Hepatocyte (in vitro differentiated cells): Measurements from ENCODE around the gene IL22RA2. TPM values are rescaled to one million over a fixed set of nuclear protein-coding genes. Genes with fewer than 3 reads are reported as not detected.

Experiments used
- DNase-seq: peaks from one replicate; pipeline ENCODE4 v3.0.0-alpha.2; 2016; ENCODE audit warnings: low spot score
- H2AFZ ChIP-seq: fragments of 200-600 bp; sonication (generic); 2 replicates; pipeline ENCODE4 v1.6.0; 2016; ENCODE audit warnings: antibody characterized with exemption, mild to moderate bottlenecking
- H3K27ac ChIP-seq: fragments of 200-600 bp; sonication (generic); 2 replicates; pipeline ENCODE4 v1.5.1; 2016; ENCODE audit warnings: mild to moderate bottlenecking
- H3K27me3 ChIP-seq: fragments of 200-600 bp; sonication (generic); 2 replicates; pipeline ENCODE4 v1.6.1; 2016
- H3K36me3 ChIP-seq: fragments of 200-600 bp; sonication (generic); replicated peaks from 2 replicates; pipeline ENCODE4 v1.5.1; 2016; ENCODE audit warnings: low read depth; ENCODE audit not compliant: insufficient read depth
- H3K4me1 ChIP-seq: fragments of 200-600 bp; sonication (generic); 2 replicates; pipeline ENCODE4 v1.5.1; 2016; ENCODE audit warnings: mild to moderate bottlenecking, moderate library complexity; ENCODE audit not compliant: insufficient read depth
- H3K4me2 ChIP-seq: fragments of 200-600 bp; sonication (generic); 2 replicates; pipeline ENCODE4 v1.6.0; 2016
- H3K4me3 ChIP-seq: fragments of 200-600 bp; sonication (generic); 2 replicates; pipeline ENCODE4 v1.5.1; 2016; ENCODE audit warnings: mild to moderate bottlenecking
- H3K79me2 ChIP-seq: fragments of 200-600 bp; sonication (generic); 2 replicates; pipeline ENCODE4 v1.6.0; 2017; ENCODE audit warnings: mild to moderate bottlenecking
- H3K9me2 ChIP-seq: fragments of 200-600 bp; sonication (generic); replicated peaks from 2 replicates; pipeline ENCODE4 v1.6.0; 2017; ENCODE audit warnings: mild to moderate bottlenecking; ENCODE audit not compliant: insufficient read depth
- H3K9me3 ChIP-seq: fragments of 200-600 bp; sonication (generic); 2 replicates; pipeline ENCODE4 v1.5.1; 2016; ENCODE audit warnings: low read depth, mild to moderate bottlenecking
- H4K20me1 ChIP-seq: fragments of 200-600 bp; sonication (generic); 2 replicates; pipeline ENCODE4 v1.6.0; 2016; ENCODE audit warnings: mild to moderate bottlenecking; ENCODE audit not compliant: insufficient read depth, poor library complexity, severe bottlenecking
- EZH2 ChIP-seq: fragments of 200-600 bp; sonication (generic); IDR thresholded peaks from 2 replicates; pipeline ENCODE4 v1.6.1; 2016; ENCODE audit warnings: antibody characterized with exemption, mild to moderate bottlenecking, borderline replicate concordance
- EZH2phosphoT487 ChIP-seq: fragments of 200-600 bp; sonication (generic); IDR thresholded peaks from one replicate; pipeline ENCODE4 v1.6.1; 2018; ENCODE audit warnings: antibody characterized with exemption, mild to moderate bottlenecking, low read depth, moderate library complexity; ENCODE audit not compliant: unreplicated experiment, severe bottlenecking
- WGBS: methylation state at CpG from one replicate; pipeline ENCODE4 v1.1.6; 2016; ENCODE audit warnings: low lambda C conversion rate; ENCODE audit errors: missing lambda C conversion rate; 5-methylcytosine and 5-hydroxymethylcytosine counted together
- polyA plus RNA-seq: library from polyadenylated mRNA; unstranded; fragments of >200 nt; fragmentation: Nextera tagmentation; extraction: Ambion mirVana; gene quantifications from 2 replicates; pipeline ENCODE4 v1.2.1, GENCODE V29; 2016
- total RNA-seq: library from RNA; depleted of rRNA; stranded (reverse); fragments of >200 nt; gene quantifications from 2 replicates; pipeline ENCODE4 v1.2.3, GENCODE V29; 2014
- TF ChIP-seq, protein P1 (sequence below): fragments of 200-600 bp; sonication (generic); IDR thresholded peaks from 2 replicates; pipeline ENCODE4 v1.5.1; 2016; ENCODE audit warnings: antibody characterized with exemption, mild to moderate bottlenecking; ENCODE audit not compliant: poor library complexity

Gene IL22RA2
- total and polyA plus RNA-seq, 2 experiments from 2014 or later: not detected

- DNase-seq: no peak
- Histone ChIP-seq H3K9me2 (no peaks in the 10 kb centered on the region), H2AFZ (no peak overlapping the region), H3K79me2 (no peaks in the 10 kb centered on the region), H3K9me3 (no peaks in the 10 kb centered on the region), H4K20me1 (no peaks in the 10 kb centered on the region), H3K4me1 (peaks cover 4% of the 10 kb centered on the region), H3K36me3 (no peaks in the 10 kb centered on the region), H3K27me3 (no peaks in the 10 kb centered on the region), H3K4me3 (no peak overlapping the region), H3K27ac (no peak overlapping the region), H3K4me2 (no peak overlapping the region)
- no peak for TF ChIP-seq EZH2
- no peak for TF ChIP-seq EZH2phosphoT487
- TF ChIP-seq, protein P1, sequence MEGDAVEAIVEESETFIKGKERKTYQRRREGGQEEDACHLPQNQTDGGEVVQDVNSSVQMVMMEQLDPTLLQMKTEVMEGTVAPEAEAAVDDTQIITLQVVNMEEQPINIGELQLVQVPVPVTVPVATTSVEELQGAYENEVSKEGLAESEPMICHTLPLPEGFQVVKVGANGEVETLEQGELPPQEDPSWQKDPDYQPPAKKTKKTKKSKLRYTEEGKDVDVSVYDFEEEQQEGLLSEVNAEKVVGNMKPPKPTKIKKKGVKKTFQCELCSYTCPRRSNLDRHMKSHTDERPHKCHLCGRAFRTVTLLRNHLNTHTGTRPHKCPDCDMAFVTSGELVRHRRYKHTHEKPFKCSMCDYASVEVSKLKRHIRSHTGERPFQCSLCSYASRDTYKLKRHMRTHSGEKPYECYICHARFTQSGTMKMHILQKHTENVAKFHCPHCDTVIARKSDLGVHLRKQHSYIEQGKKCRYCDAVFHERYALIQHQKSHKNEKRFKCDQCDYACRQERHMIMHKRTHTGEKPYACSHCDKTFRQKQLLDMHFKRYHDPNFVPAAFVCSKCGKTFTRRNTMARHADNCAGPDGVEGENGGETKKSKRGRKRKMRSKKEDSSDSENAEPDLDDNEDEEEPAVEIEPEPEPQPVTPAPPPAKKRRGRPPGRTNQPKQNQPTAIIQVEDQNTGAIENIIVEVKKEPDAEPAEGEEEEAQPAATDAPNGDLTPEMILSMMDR: no peak
- 68% methylated on average over 4 of the region's 4 CpGs for WGBS
Observed at GRCh38 chr6:137122612-137123011, 50.8 kb downstream of the IL22RA2 start.

DNA sequence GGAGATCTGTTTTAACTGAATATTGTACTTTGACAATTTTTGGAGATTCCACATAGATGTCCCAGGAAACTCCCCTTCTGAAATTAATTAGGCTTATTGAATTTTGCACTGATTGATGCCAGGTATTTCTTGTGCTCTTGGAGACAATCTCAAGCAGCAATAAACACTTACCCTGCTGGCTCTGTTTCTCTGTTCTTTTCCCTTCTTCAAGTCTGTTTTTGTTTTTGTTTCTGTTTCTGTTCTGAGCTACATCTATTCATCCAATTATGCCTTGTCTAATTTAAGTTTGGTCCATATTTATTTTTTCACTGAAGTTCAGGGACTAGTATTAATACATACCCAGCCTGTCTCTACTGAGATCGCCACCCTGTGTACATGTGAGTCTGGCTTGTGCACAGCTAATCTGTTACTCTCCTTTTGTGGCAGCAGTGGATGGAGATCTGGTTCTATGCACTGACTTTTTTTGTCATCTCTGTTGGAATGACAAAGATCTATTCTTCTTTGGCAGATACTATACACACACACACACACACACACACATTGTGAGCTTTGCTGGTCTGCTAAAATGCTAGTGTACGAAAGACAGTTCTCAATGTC lies 51.9 kb downstream of the IL22RA2 start:
- no peak overlapping the region for H3K4me2 ChIP-seq
- H3K27me3 ChIP-seq: no peaks in the 10 kb centered on the region
- H3K79me2 ChIP-seq: no peaks in the 10 kb centered on the region
- H3K27ac ChIP-seq: peak overlapping the region; percentile 21
- H3K36me3 ChIP-seq: no peaks in the 10 kb centered on the region
- 88% methylated on average over 2 of the region's 2 CpGs for WGBS
- no peak overlapping the region for H3K4me3 ChIP-seq
- H4K20me1 ChIP-seq: no peaks in the 10 kb centered on the region
- no peak overlapping the region for H2AFZ ChIP-seq
- peaks cover 4% of the 10 kb centered on the region for H3K4me1 ChIP-seq
- no peaks in the 10 kb centered on the region for H3K9me3 ChIP-seq
- TF ChIP-seq EZH2 (no peak), EZH2phosphoT487 (no peak)
- TF ChIP-seq, protein P1: no peak
- no peak for DNase-seq
- no peaks in the 10 kb centered on the region for H3K9me2 ChIP-seq

GRCh38 chr6:137120748-137121147 lies 52.7 kb downstream of the IL22RA2 start:
- Histone ChIP-seq H3K27me3 (no peaks in the 10 kb centered on the region), H3K4me1 (peaks cover 4% of the 10 kb centered on the region), H2AFZ (no peak overlapping the region), H3K36me3 (no peaks in the 10 kb centered on the region), H3K79me2 (no peaks in the 10 kb centered on the region), H3K27ac (peak overlapping the region; percentile 32), H3K4me3 (no peak overlapping the region), H4K20me1 (no peaks in the 10 kb centered on the region), H3K9me2 (no peaks in the 10 kb centered on the region), H3K4me2 (no peak overlapping the region), H3K9me3 (no peaks in the 10 kb centered on the region)
- no peak for DNase-seq
- TF ChIP-seq EZH2phosphoT487: no peak
- TF ChIP-seq EZH2: no peak
- TF ChIP-seq, protein P1: no peak
